A549 (cell line): ENCODE results near the gene B3GNT4. TPM values are rescaled to one million over a fixed set of nuclear protein-coding genes. Genes with fewer than 3 reads are reported as not detected.

Experiments
- ATAC-seq, 2 experiments: fragments of 200-7000 bp in 1 of 2; fragments of >200 bp in 1 of 2; cut with Nextera tagmentation in 1 of 2; cut with Tn5 transposase in 1 of 2; 3 replicates each; pipeline versions ENCODE4 v1.8.0 to v1.9.1; 2018 to 2020; ENCODE audit warnings: mild to moderate bottlenecking in 1 of 2, moderate library complexity in 1 of 2
- CTCF ChIA-PET: fragments of 300-600 bp; sonication (Branson Sonifier 250); formaldehyde crosslinking; extraction: SDS; loops from one replicate; lab custom pipeline; 2021; ENCODE audit warnings: antibody characterized with exemption, inconsistent platforms; lab: Yijun Ruan, JAX
- POLR2A ChIA-PET: fragments of 350-600 bp; formaldehyde crosslinking; extraction: SDS; loops from one replicate; lab custom pipeline; 2021; ENCODE audit warnings: antibody characterized with exemption, inconsistent platforms; lab: Yijun Ruan, JAX
- DNase-seq, 2 experiments: peaks; one replicate each; pipeline versions ENCODE4 v3.0.0 to v3.0.0-alpha.2; 2011 to 2016; ENCODE audit warnings: low read depth in 1 of 2, low spot score in 1 of 2
- FAIRE-seq: peaks from 2 replicates; lab custom pipeline; 2011; peaks lifted over from hg19 to GRCh38; lab: Jason Lieb, UNC
- H3K27ac ChIP-seq, 2 experiments: fragments of >200 bp; sonication (Bioruptor Twin); formaldehyde crosslinking; 3 replicates each; pipeline ENCODE4 v1.5.1; 2016 to 2017
- H3K4me1 ChIP-seq: fragments of >200 bp; sonication (Bioruptor Twin); formaldehyde crosslinking; 3 replicates; pipeline ENCODE4 v1.6.1; 2016
- H3K4me2 ChIP-seq: fragments of >200 bp; sonication (Bioruptor Twin); formaldehyde crosslinking; 3 replicates; pipeline ENCODE4 v1.6.1; 2016
- H3K4me3 ChIP-seq: fragments of >200 bp; sonication (Bioruptor Twin); formaldehyde crosslinking; 3 replicates; pipeline ENCODE4 v1.5.1; 2016
- H3K9me3 ChIP-seq: fragments of >200 bp; sonication (Bioruptor Twin); formaldehyde crosslinking; 3 replicates; pipeline ENCODE4 v1.6.1; 2016
- CBX2 ChIP-seq: fragments of 200-600 bp; sonication (generic); IDR thresholded peaks from 2 replicates; pipeline ENCODE4 v1.6.1; 2016; ENCODE audit warnings: low read depth, mild to moderate bottlenecking, borderline replicate concordance
- CBX8 ChIP-seq: fragments of 200-600 bp; sonication (generic); IDR thresholded peaks from 2 replicates; pipeline ENCODE4 v1.6.1; 2016
- EHMT2 ChIP-seq: fragments of 200-600 bp; sonication (generic); IDR thresholded peaks from 2 replicates; pipeline ENCODE4 v1.6.1; 2016; ENCODE audit warnings: antibody characterized with exemption, low read depth, mild to moderate bottlenecking, moderate library complexity
- ELK1 ChIP-seq: fragments of 150-350 bp; IDR thresholded peaks from 2 replicates; pipeline ENCODE4 v1.6.1; 2014; ENCODE audit warnings: low read depth, mild to moderate bottlenecking, low read length
- EP300 ChIP-seq, 2 experiments: fragments of >200 bp; sonication (Bioruptor Twin); formaldehyde crosslinking; IDR thresholded peaks; 2 replicates in 1 of 2; 3 replicates in 1 of 2; pipeline ENCODE4 v1.6.1; 2016 to 2017
- ESRRA ChIP-seq: fragments of 150-350 bp; IDR thresholded peaks from 2 replicates; pipeline ENCODE4 v1.6.1; 2014; ENCODE audit warnings: mild to moderate bottlenecking, low read length, borderline replicate concordance
- FOSB ChIP-seq: fragments of 250-450 bp; sonication (Bioruptor Pico); IDR thresholded peaks from 2 replicates; pipeline ENCODE4 v1.5.0; 2020; ENCODE audit warnings: mild to moderate bottlenecking, moderate library complexity
- HDAC2 ChIP-seq: fragments of 200-600 bp; sonication (generic); IDR thresholded peaks from 2 replicates; pipeline ENCODE4 v1.6.1; 2016
- HMGXB4 ChIP-seq: fragments of 250-450 bp; sonication (Bioruptor Pico); IDR thresholded peaks from 2 replicates; pipeline ENCODE4 v1.5.0; 2021; ENCODE audit warnings: mild to moderate bottlenecking, moderate library complexity, borderline replicate concordance
- HOXA7 ChIP-seq: fragments of 250-450 bp; sonication (Bioruptor Pico); IDR thresholded peaks from 2 replicates; pipeline ENCODE4 v1.5.0; 2020; ENCODE audit warnings: mild to moderate bottlenecking, moderate library complexity
- JUN ChIP-seq, 2 experiments: fragments of >200 bp; sonication (Bioruptor Twin); formaldehyde crosslinking; IDR thresholded peaks; 2 replicates in 1 of 2; 3 replicates in 1 of 2; pipeline ENCODE4 v1.6.1; 2016 to 2017
- JUNB ChIP-seq: fragments of >200 bp; sonication (Bioruptor Twin); formaldehyde crosslinking; IDR thresholded peaks from 2 replicates; pipeline ENCODE4 v1.6.1; 2016
- KDM5A ChIP-seq: fragments of 200-600 bp; sonication (generic); IDR thresholded peaks from 2 replicates; pipeline ENCODE4 v1.6.1; 2016; ENCODE audit warnings: antibody characterized with exemption, mild to moderate bottlenecking
- MAFK ChIP-seq: fragments of 450-650 bp; IDR thresholded peaks from 2 replicates; pipeline ENCODE4 v1.6.1; 2014; ENCODE audit not compliant: partially characterized antibody
- MAZ ChIP-seq: fragments of 150-350 bp; IDR thresholded peaks from 2 replicates; pipeline ENCODE4 v1.6.1; 2014; ENCODE audit warnings: antibody characterized with exemption, low read depth, low read length, borderline replicate concordance
- NFE2L2 ChIP-seq: fragments of 150-350 bp; conservative IDR thresholded peaks from 2 replicates; pipeline ENCODE4 v1.6.1; 2014; ENCODE audit warnings: low read length
- NPAS2 ChIP-seq: fragments of 250-450 bp; sonication (Bioruptor Pico); IDR thresholded peaks from 2 replicates; pipeline ENCODE4 v1.8.0; 2022; ENCODE audit warnings: mild to moderate bottlenecking, moderate library complexity, borderline replicate concordance
- NR3C1 ChIP-seq: fragments of >200 bp; sonication (Bioruptor Twin); formaldehyde crosslinking; IDR thresholded peaks from 3 replicates; pipeline ENCODE4 v1.6.1; 2017
- PHF8 ChIP-seq: fragments of 200-600 bp; sonication (generic); IDR thresholded peaks from 2 replicates; pipeline ENCODE4 v1.6.1; 2016; ENCODE audit warnings: low read depth, mild to moderate bottlenecking, antibody characterized with exemption, moderate library complexity, borderline replicate concordance
- POLR2AphosphoS2 ChIP-seq: conservative IDR thresholded peaks from 2 replicates; pipeline ENCODE4 v1.6.1; 2012; ENCODE audit warnings: low read length, improper control_type of control experiment, inconsistent platforms
- RARB ChIP-seq: fragments of 250-450 bp; sonication (Bioruptor Pico); IDR thresholded peaks from 2 replicates; pipeline ENCODE4 v1.8.0; 2021; ENCODE audit warnings: mild to moderate bottlenecking, moderate library complexity
- RCOR1 ChIP-seq: fragments of 150-350 bp; IDR thresholded peaks from 2 replicates; pipeline ENCODE4 v1.6.1; 2014; ENCODE audit warnings: antibody characterized with exemption, low read length, low read depth
- RNF2 ChIP-seq: fragments of 200-600 bp; sonication (generic); IDR thresholded peaks from 2 replicates; pipeline ENCODE4 v1.6.1; 2016; ENCODE audit warnings: low read depth, mild to moderate bottlenecking, antibody characterized with exemption, moderate library complexity, borderline replicate concordance
- SREBF2 ChIP-seq: fragments of 450-650 bp; IDR thresholded peaks from 2 replicates; pipeline ENCODE4 v1.6.1; 2014; ENCODE audit warnings: mild to moderate bottlenecking, moderate library complexity
- TFCP2L1 ChIP-seq: fragments of 250-450 bp; sonication (Bioruptor Pico); IDR thresholded peaks from 2 replicates; pipeline ENCODE4 v1.5.0; 2021; ENCODE audit warnings: mild to moderate bottlenecking
- ZC3H11A ChIP-seq: fragments of 450-650 bp; IDR thresholded peaks from 2 replicates; pipeline ENCODE4 v1.6.1; 2014; ENCODE audit warnings: antibody characterized with exemption, mild to moderate bottlenecking
- ZNF302 ChIP-seq: fragments of 250-450 bp; sonication (Bioruptor Pico); IDR thresholded peaks from 2 replicates; pipeline ENCODE4 v1.9.0; 2021; ENCODE audit warnings: inconsistent platforms, mild to moderate bottlenecking, moderate library complexity
- ZSCAN20 ChIP-seq: fragments of 250-450 bp; sonication (Bioruptor Pico); IDR thresholded peaks from 2 replicates; pipeline ENCODE4 v1.8.0; 2022; ENCODE audit warnings: mild to moderate bottlenecking, moderate library complexity
- WGBS: methylation state at CpG from one replicate; pipeline ENCODE4 v1.1.6; 2017; ENCODE audit errors: missing lambda C conversion rate; 5-methylcytosine and 5-hydroxymethylcytosine counted together
- polyA plus RNA-seq, 4 experiments: library from polyadenylated mRNA; depleted of rRNA in 3 of 4; stranded (reverse); fragments of >200 nt; fragmentation: RNase III in 1 of 4; extraction: RNeasy Plus Mini Kit Qiagen cat#74134 plus additional on column Dnase treatment in 1 of 4; gene quantifications; 2 replicates in 3 of 4; 3 replicates in 1 of 4; pipeline ENCODE4 v1.2.3, GENCODE V29; 2011 to 2017
- TF ChIP-seq, protein P1 (sequence below): fragments of >200 bp; sonication (Bioruptor Twin); formaldehyde crosslinking; IDR thresholded peaks from 2 replicates; pipeline ENCODE4 v1.6.1; 2016
- TF ChIP-seq, protein P2 (sequence below): IDR thresholded peaks from 2 replicates; pipeline ENCODE4 v1.6.1; 2012

B3GNT4 gene
- polyA plus RNA-seq, 2 of the 4 experiments (the other 2 are of a cell fraction) = 0.74 to 1.2 TPM

GRCh38 chr12:122168492-122168891 is 35.0 kb upstream of the B3GNT4 start:
- Histone ChIP-seq H3K9me3 (no peaks in the 10 kb centered on the region), H3K4me2 (no peak overlapping the region), H3K4me3 (no peak overlapping the region), H3K27ac (no peak overlapping the region), H3K4me1 (no peaks in the 10 kb centered on the region)
- ATAC-seq (no peak), DNase-seq (no peak), FAIRE-seq (no peak)
- POLR2A ChIA-PET = no interaction called here
- 82% methylated on average over 3 of the region's 3 CpGs for WGBS
- TF ChIP-seq RARB (CRISPR knock-in tag) = no peak
- TF ChIP-seq HDAC2 = no peak
- no peak for TF ChIP-seq EP300 (IDR thresholded peaks at IDR 0.05)
- no peak for TF ChIP-seq HOXA7 (CRISPR knock-in tag)
- TF ChIP-seq PHF8 = no peak
- TF ChIP-seq EHMT2 = no peak
- no peak for TF ChIP-seq CBX2
- no peak for TF ChIP-seq NPAS2 (CRISPR knock-in tag)
- TF ChIP-seq NR3C1 = no peak
- no peak for TF ChIP-seq MAZ
- no peak for TF ChIP-seq TFCP2L1 (CRISPR knock-in tag)
- TF ChIP-seq MAFK = no peak
- TF ChIP-seq, protein P1, sequence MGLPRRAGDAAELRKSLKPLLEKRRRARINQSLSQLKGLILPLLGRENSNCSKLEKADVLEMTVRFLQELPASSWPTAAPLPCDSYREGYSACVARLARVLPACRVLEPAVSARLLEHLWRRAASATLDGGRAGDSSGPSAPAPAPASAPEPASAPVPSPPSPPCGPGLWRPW = no peak
- TF ChIP-seq JUNB = no peak
- TF ChIP-seq, protein P2, sequence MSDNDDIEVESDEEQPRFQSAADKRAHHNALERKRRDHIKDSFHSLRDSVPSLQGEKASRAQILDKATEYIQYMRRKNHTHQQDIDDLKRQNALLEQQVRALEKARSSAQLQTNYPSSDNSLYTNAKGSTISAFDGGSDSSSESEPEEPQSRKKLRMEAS = no peak
- no peak for TF ChIP-seq HMGXB4 (CRISPR knock-in tag)
- CTCF ChIA-PET = interaction anchor here (0.6 to 1.0 kb wide), 2 partner anchors 22 to 23 kb away, joined by 3 to 7 read pairs; no protein-coding TSS in a partner anchor

DNA sequence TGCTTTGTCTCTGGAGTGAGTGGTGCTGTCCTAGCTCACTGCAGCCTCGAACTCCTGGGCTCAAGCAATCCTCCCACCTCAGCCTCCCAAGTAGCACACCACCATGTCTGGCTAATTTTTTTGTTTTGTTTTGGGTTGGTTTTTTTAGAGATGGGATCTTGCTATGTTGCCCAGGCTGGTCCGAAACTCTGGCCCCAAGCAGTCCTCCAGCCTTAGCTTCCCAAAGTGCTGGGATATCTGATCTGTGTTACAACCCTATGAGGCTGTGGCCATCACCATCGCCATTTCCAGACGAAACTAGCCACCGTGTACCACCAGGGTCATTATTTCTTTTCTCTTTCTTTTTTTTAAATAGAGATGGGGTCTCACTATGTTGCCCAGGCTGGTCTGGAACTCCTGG is 32.1 kb upstream of the B3GNT4 start:
- no peak for ATAC-seq
- TF ChIP-seq FOSB (CRISPR knock-in tag) (no peak), RARB (CRISPR knock-in tag) (no peak), EHMT2 (no peak), RCOR1 (no peak), KDM5A (no peak), ZC3H11A (no peak), CBX8 (no peak), SREBF2 (no peak), POLR2AphosphoS2 (no peak), ZNF302 (CRISPR knock-in tag) (no peak), CBX2 (no peak), JUN (IDR thresholded peaks at IDR 0.05) (no peak), ZSCAN20 (no peak), RNF2 (no peak), HDAC2 (no peak), ESRRA (no peak), ELK1 (no peak), PHF8 (no peak), NFE2L2 (no peak), NPAS2 (CRISPR knock-in tag) (no peak)
- TF ChIP-seq, all 56 proteins: peak for 0
- Histone ChIP-seq H3K27ac (no peak overlapping the region), H3K4me1 (no peaks in the 10 kb centered on the region), H3K4me3 (no peak overlapping the region), H3K4me2 (no peak overlapping the region), H3K9me3 (no peaks in the 10 kb centered on the region)
- ChIA-PET POLR2A (no interaction called here), CTCF (interaction anchor here (0.6 to 1.2 kb wide), 3 partner anchors 26 to 41 kb away, joined by 3 read pairs; no protein-coding TSS in a partner anchor)
- DNase-seq (no peak), FAIRE-seq (no peak)
- WGBS = 37% methylated on average over 5 of the region's 5 CpGs
